Body of pancreas (tissue), 4 donors: ENCODE measurements around the gene SSH2. TPM values are rescaled to one million over a fixed set of nuclear protein-coding genes. Genes with fewer than 3 reads are reported as not detected.

Experiments used
- ATAC-seq: fragments of 150-250 bp; one replicate; pipeline ENCODE4 v1.9.1; 2016
- DNase-seq, 4 donors: peaks; one replicate each; pipeline ENCODE4 v3.0.0-alpha.2; 2019
- H3K27ac ChIP-seq, 4 donors: fragments of 200-600 bp; sonication (generic); 1 replicate in 3 of 4; 2 replicates in 1 of 4; pipeline versions ENCODE4 v1.5.1 to v1.6.1; 2016 to 2019; ENCODE audit warnings: mild to moderate bottlenecking in 1 of 4, mixed read lengths in 1 of 4, moderate library complexity in 1 of 4
- H3K27me3 ChIP-seq, 2 donors: fragments of 200-600 bp; sonication (generic); one replicate each; pipeline ENCODE4 v1.6.0; 2016; ENCODE audit warnings: mild to moderate bottlenecking in 1 of 2
- H3K36me3 ChIP-seq, 2 donors: fragments of 200-600 bp; sonication (generic); replicated peaks in 1 of 2; 2 replicates each; pipeline ENCODE4 v1.5.1; 2016; ENCODE audit warnings: low read depth in 2 of 2; ENCODE audit not compliant: insufficient read depth in 1 of 2
- H3K4me1 ChIP-seq: fragments of 200-600 bp; sonication (generic); one replicate; pipeline ENCODE4 v1.6.0; 2016
- H3K4me3 ChIP-seq, 2 donors: fragments of 200-600 bp; sonication (generic); 1 replicate in 1 of 2; 2 replicates in 1 of 2; pipeline ENCODE4 v1.5.1; 2016 to 2019
- H3K9me3 ChIP-seq, 3 donors: fragments of 200-600 bp; sonication (generic); 1 replicate in 2 of 3; 2 replicates in 1 of 3; pipeline ENCODE4 v1.5.1; 2016
- CTCF ChIP-seq, 7 experiments: fragments of 450-650 bp in 4 of 7; fragments of 200-600 bp in 3 of 7; sonication (generic) in 3 of 7; IDR thresholded peaks; one replicate each; pipeline ENCODE4 v1.5.1; 2016 to 2019; ENCODE audit warnings: antibody characterized with exemption in 7 of 7
- POLR2A ChIP-seq, 3 donors: fragments of 450-650 bp; IDR thresholded peaks; one replicate each; pipeline ENCODE4 v1.6.1; 2016; ENCODE audit warnings: antibody characterized with exemption in 3 of 3, mild to moderate bottlenecking in 2 of 3
- WGBS, 2 donors: methylation state at CpG; one replicate each; pipeline ENCODE4 v1.1.5; 2017; 5-methylcytosine and 5-hydroxymethylcytosine counted together
- intact Hi-C: fragments of 100-400 bp; cut with DNase I; formaldehyde crosslinking; loops from one replicate; pipeline ENCODE4 v1.15.1; 2023
- total RNA-seq, 2 donors: library from RNA; depleted of rRNA; stranded (reverse); fragments of >200 nt; gene quantifications; one replicate each; pipeline ENCODE4 v1.1.0, GENCODE V29; 2016

Gene SSH2
- total RNA-seq, 2 donors from 2014 or later: 8.2 to 8.6 TPM

DNA sequence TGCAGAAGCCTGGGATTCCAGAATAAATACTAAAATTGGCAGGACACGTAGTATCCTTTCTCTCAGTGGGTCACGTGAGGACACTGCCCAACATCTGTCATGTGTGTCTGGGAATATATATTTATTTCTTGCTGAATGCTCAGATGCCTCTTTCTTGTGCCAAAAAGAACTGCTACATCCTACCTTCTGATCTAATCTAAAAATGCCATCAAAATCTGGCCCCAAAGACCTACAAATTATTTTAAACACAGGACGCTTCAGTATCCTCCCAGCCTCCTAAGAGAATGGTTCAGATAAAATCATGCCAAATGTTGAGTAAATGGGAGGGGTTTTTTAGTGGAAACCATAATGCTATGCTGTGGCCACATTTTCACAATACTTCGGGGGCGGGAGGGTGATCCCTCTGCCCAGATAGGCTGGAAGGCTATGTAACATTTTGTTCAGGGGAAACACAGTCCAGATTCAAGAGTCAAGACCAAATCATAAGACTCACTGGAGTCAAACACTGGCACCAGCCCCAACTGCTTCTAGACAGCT is 284.4 kb downstream of the SSH2 start:
- intact Hi-C loops: no loop called here
- H3K36me3 ChIP-seq: peaks cover 0 to 2% of the 10 kb centered on the region in 2 donors
- H3K4me1 ChIP-seq: no peaks in the 10 kb centered on the region
- DNase-seq: peak in 3 of 4 donors; percentile 32 to 55 (median 48)
- no peaks in the 10 kb centered on the region for H3K9me3 ChIP-seq
- H3K27ac ChIP-seq: peak overlapping the region in 2 of 4 donors; percentile 29 to 51
- ATAC-seq: peak; percentile 61
- TF ChIP-seq CTCF (IDR thresholded peaks at IDR 0.05): no peak
- no peak for TF ChIP-seq POLR2A (IDR thresholded peaks at IDR 0.05)
- 73 to 90% methylated on average over 5 of the region's 5 CpGs for WGBS, 2 donors
- H3K4me3 ChIP-seq: no peak overlapping the region
- H3K27me3 ChIP-seq: no peaks in the 10 kb centered on the region

DNA sequence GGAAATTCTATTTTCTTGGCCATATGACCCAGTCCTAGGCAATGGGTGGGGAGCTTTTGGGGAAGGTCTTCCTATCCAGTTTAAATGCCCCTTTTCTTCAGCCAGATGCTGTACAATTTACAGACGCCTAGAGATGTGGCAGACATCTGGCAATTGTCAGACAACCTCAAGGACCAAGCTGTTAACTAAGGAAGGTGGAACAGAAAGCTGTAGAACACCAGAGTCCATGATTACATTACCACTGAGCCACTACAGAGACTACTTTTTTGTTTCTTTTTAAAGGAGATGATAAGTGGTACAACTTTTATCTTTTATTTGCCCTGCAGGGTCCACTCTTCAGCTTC is 286.2 kb downstream of the SSH2 start:
- ATAC-seq (no peak), DNase-seq (no peak)
- intact Hi-C loops: no loop called here
- Histone ChIP-seq H3K36me3 (peaks cover 0 to 2% of the 10 kb centered on the region in 2 donors), H3K27ac (no peak overlapping the region), H3K4me1 (no peaks in the 10 kb centered on the region), H3K9me3 (no peaks in the 10 kb centered on the region), H3K4me3 (no peak overlapping the region), H3K27me3 (no peaks in the 10 kb centered on the region)
- WGBS, 2 donors: 62 to 83% methylated on average over 1 of the region's 1 CpG
- TF ChIP-seq CTCF (IDR thresholded peaks at IDR 0.05) (no peak), POLR2A (IDR thresholded peaks at IDR 0.05) (no peak)

DNA sequence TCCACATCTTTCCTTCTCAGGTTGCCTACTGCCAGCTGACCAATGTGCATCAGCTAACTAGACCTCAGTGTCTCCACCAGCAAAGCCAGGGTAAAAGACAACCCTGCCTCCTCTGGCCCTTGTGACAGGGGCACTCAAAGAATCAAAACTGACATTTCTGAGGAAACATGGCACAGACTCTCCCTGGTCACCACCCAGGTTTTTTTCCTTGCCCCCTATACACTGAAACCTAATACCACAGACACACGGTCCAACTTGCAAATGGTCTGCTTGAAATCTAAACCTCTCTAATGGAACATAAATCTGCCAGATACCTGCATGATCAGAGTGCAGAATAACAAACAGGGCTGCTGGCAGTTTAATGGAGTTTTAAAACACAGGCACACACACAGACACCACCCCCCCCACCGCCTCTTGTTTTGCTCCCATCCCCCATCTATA is 287.8 kb downstream of the SSH2 start:
- Histone ChIP-seq H3K27me3 (no peaks in the 10 kb centered on the region), H3K27ac (no peak overlapping the region), H3K4me3 (no peak overlapping the region), H3K36me3 (no peaks in the 10 kb centered on the region), H3K4me1 (no peaks in the 10 kb centered on the region), H3K9me3 (no peaks in the 10 kb centered on the region)
- no peak for TF ChIP-seq CTCF (IDR thresholded peaks at IDR 0.05)
- TF ChIP-seq POLR2A (IDR thresholded peaks at IDR 0.05): no peak
- 80 to 92% methylated on average over 2 of the region's 2 CpGs for WGBS, 2 donors
- DNase-seq: no peak
- no peak for ATAC-seq
- intact Hi-C loops: no loop called here

- TF ChIP-seq CTCF (IDR thresholded peaks at IDR 0.05) (no peak), POLR2A (IDR thresholded peaks at IDR 0.05) (no peak)
- ATAC-seq: no peak
- Histone ChIP-seq H3K27me3 (no peaks in the 10 kb centered on the region), H3K36me3 (peaks cover 0 to 4% of the 10 kb centered on the region in 2 donors), H3K4me3 (no peak overlapping the region), H3K9me3 (no peaks in the 10 kb centered on the region), H3K4me1 (no peaks in the 10 kb centered on the region), H3K27ac (no peak overlapping the region)
- WGBS, 2 donors: 86 to 87% methylated on average over 7 of the region's 7 CpGs
- intact Hi-C loops: no loop called here
- DNase-seq: no peak
These were observed 288.9 kb downstream of the SSH2 start for GRCh38 chr17:29640981-29641642.

DNA sequence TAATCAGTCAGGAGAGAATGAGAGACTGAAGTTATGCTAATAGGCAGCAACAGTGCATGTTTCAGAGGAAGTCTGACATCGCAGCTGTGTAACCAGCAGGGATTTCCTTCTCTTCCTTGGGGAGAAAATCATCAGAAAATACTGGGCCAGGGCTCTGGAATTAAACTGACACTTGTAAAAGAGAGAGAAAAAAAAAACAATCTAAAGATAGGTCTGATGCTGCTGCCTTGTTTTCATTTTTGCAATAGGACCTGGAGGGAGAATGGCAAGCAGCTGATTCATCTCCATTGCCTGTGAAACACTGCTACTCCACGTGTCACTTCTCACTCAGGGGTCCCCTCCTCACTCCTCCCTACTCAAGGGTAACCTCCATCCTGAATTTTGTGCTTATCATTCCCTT is 289.6 kb downstream of the SSH2 start:
- ATAC-seq: no peak
- TF ChIP-seq POLR2A (IDR thresholded peaks at IDR 0.05) (no peak), CTCF (IDR thresholded peaks at IDR 0.05) (no peak)
- Histone ChIP-seq H3K36me3 (peaks cover 0 to 4% of the 10 kb centered on the region in 2 donors), H3K4me1 (no peaks in the 10 kb centered on the region), H3K27me3 (no peaks in the 10 kb centered on the region), H3K4me3 (no peak overlapping the region), H3K9me3 (no peaks in the 10 kb centered on the region), H3K27ac (no peak overlapping the region)
- no peak for DNase-seq
- intact Hi-C loops: no loop called here
- WGBS, 2 donors: 49 to 80% methylated on average over 2 of the region's 2 CpGs
